ENCODE data around the gene MAP4K2. TPM values are rescaled to one million over a fixed set of nuclear protein-coding genes. Genes with fewer than 3 reads are reported as not detected.
A peak's percentile ranks its signal among the peaks of the same experiment; 100 is the strongest.

The MAP4K2 gene
- total RNA-seq, 1 donor from 2014 or later = 11.3 TPM

GRCh38 chr11:64839887-64840782 is 37.1 kb upstream of the MAP4K2 start:
- ATAC-seq (no peak), DNase-seq (ENCODE audit: missing footprints) (no peak)
- intact Hi-C loops (cut with DNase I) = no loop called here

- intact Hi-C loops (cut with DNase I) = no loop called here
- ATAC-seq (no peak), DNase-seq (ENCODE audit: missing footprints) (no peak)
Measured at GRCh38 chr11:64839335-64839734, 36.3 kb upstream of the MAP4K2 start.

GRCh38 chr11:64838600-64839334 is 35.8 kb upstream of the MAP4K2 start:
- DNase-seq (ENCODE audit: missing footprints) = no peak
- intact Hi-C loops (cut with DNase I) = no loop called here
- no peak for ATAC-seq

GRCh38 chr11:64837887-64838351 is 34.9 kb upstream of the MAP4K2 start:
- ATAC-seq (no peak), DNase-seq (ENCODE audit: missing footprints) (no peak)
- intact Hi-C loops (cut with DNase I) = no loop called here

- no peak for ATAC-seq
- intact Hi-C loops (cut with DNase I) = no loop called here
- no peak for DNase-seq (ENCODE audit: missing footprints)
Measured at GRCh38 chr11:64836448-64837072, 33.5 kb upstream of the MAP4K2 start.

- no peak for ATAC-seq
Measured at GRCh38 chr11:64835616-64836447, 32.8 kb upstream of the MAP4K2 start.

GRCh38 chr11:64834723-64835615 is 32.0 kb upstream of the MAP4K2 start:
- DNase-seq (ENCODE audit: missing footprints) = peak; percentile 42
- ATAC-seq = no peak
- intact Hi-C loops (cut with DNase I) = no loop called here

More at GRCh38 chr11:64835616-64836447, 32.8 kb upstream of the MAP4K2 start:
- intact Hi-C loops (cut with DNase I) = no loop called here
- peak; percentile 43 for DNase-seq (ENCODE audit: missing footprints)

- DNase-seq (ENCODE audit: missing footprints) = peak; percentile 14
- no peak for ATAC-seq
- intact Hi-C loops (cut with DNase I) = no loop called here
Measured at GRCh38 chr11:64834031-64834722, 31.2 kb upstream of the MAP4K2 start.

GRCh38 chr11:64833509-64833908 is 30.5 kb upstream of the MAP4K2 start:
- intact Hi-C loops (cut with DNase I) = no loop called here
- DNase-seq (ENCODE audit: missing footprints) (no peak), ATAC-seq (no peak)

GRCh38 chr11:64833198-64833502 is 30.1 kb upstream of the MAP4K2 start:
- intact Hi-C loops (cut with DNase I) = no loop called here
- ATAC-seq (no peak), DNase-seq (ENCODE audit: missing footprints) (peak; percentile 47)

- no peak for ATAC-seq
- DNase-seq (ENCODE audit: missing footprints) = peak; percentile 52
- intact Hi-C loops (cut with DNase I) = no loop called here
Measured at GRCh38 chr11:64832467-64833197, 29.6 kb upstream of the MAP4K2 start.

GRCh38 chr11:64831411-64831891 is 28.4 kb upstream of the MAP4K2 start:
- intact Hi-C loops (cut with DNase I) = no loop called here
- ATAC-seq (no peak), DNase-seq (ENCODE audit: missing footprints) (peak; percentile 55)

GRCh38 chr11:64829536-64830251 is 26.7 kb upstream of the MAP4K2 start:
- ATAC-seq (no peak), DNase-seq (ENCODE audit: missing footprints) (peak; percentile 45)
- intact Hi-C loops (cut with DNase I) = no loop called here

- ATAC-seq (no peak), DNase-seq (ENCODE audit: missing footprints) (no peak)
- intact Hi-C loops (cut with DNase I) = no loop called here
Measured at GRCh38 chr11:64827451-64827839, 24.4 kb upstream of the MAP4K2 start.

- intact Hi-C loops (cut with DNase I) = no loop called here
- DNase-seq (ENCODE audit: missing footprints) (no peak), ATAC-seq (no peak)
Measured at GRCh38 chr11:64826578-64827450, 23.8 kb upstream of the MAP4K2 start.

Measured in Right ventricle myocardium inferior (tissue), 1 donor.